Measurements from ENCODE around the gene ATP4A.
"Not testable (repeated sequence)": the region's sequence is repeated elsewhere in the genome, so short reads cannot be mapped to it uniquely, and the experiment has no call there.

ATP4A gene

DNA sequence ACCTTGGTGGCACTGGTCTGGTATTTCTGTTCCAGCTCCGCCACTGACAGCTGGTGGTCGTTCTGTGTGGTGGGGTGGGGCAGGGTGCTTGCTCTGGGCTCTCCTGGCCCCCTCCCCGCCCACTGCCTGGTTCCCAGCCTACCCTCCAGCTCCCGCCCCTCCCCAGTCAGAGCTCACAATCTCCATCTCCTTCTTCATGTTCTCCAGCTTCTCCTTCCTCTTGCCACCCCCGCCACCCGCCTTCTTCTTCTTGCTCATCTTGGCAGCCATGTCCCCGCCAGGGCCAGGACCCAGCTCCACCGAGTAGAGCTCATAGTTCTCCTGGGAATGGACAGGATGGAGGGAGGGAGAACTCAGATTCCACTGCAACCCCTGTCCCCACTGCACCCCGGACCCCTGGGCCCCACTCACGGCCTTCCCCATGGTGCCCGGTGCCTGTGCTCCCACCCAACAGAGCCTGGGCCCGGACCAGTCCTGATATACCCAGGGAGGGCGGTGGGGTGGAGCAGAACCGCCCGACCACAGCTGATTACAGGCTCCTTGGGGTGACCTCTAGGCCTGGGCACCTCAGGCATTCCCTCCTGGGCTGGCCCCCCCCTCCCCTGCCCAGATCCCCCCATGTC lies at the start of gene ATP4A:
ATP4A (minus strand) TSS at position 452 of the 623 bp plus-strand sequence; CDS start at position 423, 29 bp downstream.
- DNase-seq (ENCODE audit: low read depth in 1 of 2, low spot score in 1 of 2) = no peak
- no peak for TF ChIP-seq JUND (IDR thresholded peaks at IDR 0.05; ENCODE audit: low read depth)
- in situ Hi-C loops (cut with HindIII; ENCODE audit: low pct_unique_long_range_greater_than_20kb, low sequenced_read_pairs) = no loop called here

- TF ChIP-seq JUND (IDR thresholded peaks at IDR 0.05; ENCODE audit: low read depth) = no peak
- in situ Hi-C loops (cut with HindIII; ENCODE audit: low pct_unique_long_range_greater_than_20kb, low sequenced_read_pairs) = no loop called here
- peak; percentile 59 to 93 for DNase-seq (ENCODE audit: low read depth in 1 of 2, low spot score in 1 of 2)
Measured at GRCh38 chr19:35612559-35613321, 49.3 kb upstream of the ATP4A start, which contains the start of gene HAUS5. Gene HAUS5 (plus strand): TSS chr19:35612735. CDS start chr19:35612795, 60 bp downstream.

DNA sequence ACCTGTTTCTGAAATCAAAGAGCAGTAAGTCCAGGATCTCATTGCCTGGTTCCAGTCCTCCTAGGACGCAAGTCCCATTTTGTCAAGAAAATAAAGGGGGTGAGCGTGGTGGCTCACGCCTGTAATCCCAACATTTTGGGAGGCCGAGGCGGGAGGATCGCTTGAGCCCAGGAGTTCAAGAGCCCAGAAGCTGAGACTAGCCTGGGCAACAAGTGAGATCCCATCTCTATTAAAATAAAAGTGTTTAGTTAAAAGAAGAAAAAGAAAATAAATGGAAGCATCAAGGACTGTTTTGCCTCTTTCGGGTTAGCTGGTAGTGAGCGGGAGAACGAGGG lies 48.7 kb upstream of the ATP4A start:
- in situ Hi-C loops (cut with HindIII; ENCODE audit: low pct_unique_long_range_greater_than_20kb, low sequenced_read_pairs) = no loop called here
- no peak for TF ChIP-seq JUND (IDR thresholded peaks at IDR 0.05; ENCODE audit: low read depth)
- DNase-seq (ENCODE audit: low read depth in 1 of 2, low spot score in 1 of 2) = no peak

GRCh38 chr19:35609851-35610353 lies 46.4 kb upstream of the ATP4A start:
- DNase-seq (ENCODE audit: low read depth in 1 of 2, low spot score in 1 of 2) = no peak
- in situ Hi-C loops (cut with HindIII; ENCODE audit: low pct_unique_long_range_greater_than_20kb, low sequenced_read_pairs) = no loop called here
- no peak for TF ChIP-seq JUND (IDR thresholded peaks at IDR 0.05; ENCODE audit: low read depth)

DNA sequence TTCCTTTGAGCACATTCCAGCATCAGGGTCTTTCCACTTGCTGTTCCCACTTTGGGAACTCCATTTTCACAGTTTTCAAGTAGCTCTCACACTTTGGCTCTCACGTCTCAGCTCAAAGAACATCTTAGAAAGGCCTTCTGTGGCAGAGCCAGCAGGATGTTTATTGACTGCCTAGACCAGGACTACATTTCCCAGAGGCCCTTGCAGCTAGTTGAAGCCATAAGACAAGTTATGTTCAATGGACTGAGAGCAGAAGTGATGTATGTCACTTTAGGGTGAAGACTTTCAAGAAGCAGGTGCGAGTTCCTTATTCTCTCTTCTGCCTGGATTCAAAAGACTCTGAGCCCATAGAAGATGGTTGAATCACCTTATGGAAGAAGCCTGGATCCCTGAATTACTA lies 44.8 kb upstream of the ATP4A start:
- no peak for TF ChIP-seq JUND (IDR thresholded peaks at IDR 0.05; ENCODE audit: low read depth)
- peak in 1 of 2 experiments; percentile 45 for DNase-seq (ENCODE audit: low read depth in 1 of 2, low spot score in 1 of 2)
- in situ Hi-C loops (cut with HindIII; ENCODE audit: low pct_unique_long_range_greater_than_20kb, low sequenced_read_pairs) = no loop called here

- in situ Hi-C loops (cut with HindIII; ENCODE audit: low pct_unique_long_range_greater_than_20kb, low sequenced_read_pairs) = no loop called here
- no peak for DNase-seq (ENCODE audit: low read depth in 1 of 2, low spot score in 1 of 2)
- TF ChIP-seq JUND (IDR thresholded peaks at IDR 0.05; ENCODE audit: low read depth) = no peak
Measured at GRCh38 chr19:35607661-35608060, 44.2 kb upstream of the ATP4A start.

GRCh38 chr19:35607170-35607569 lies 43.7 kb upstream of the ATP4A start:
- in situ Hi-C loops (cut with HindIII; ENCODE audit: low pct_unique_long_range_greater_than_20kb, low sequenced_read_pairs); DNase-seq (ENCODE audit: low read depth in 1 of 2, low spot score in 1 of 2): not testable (repeated sequence)

DNA sequence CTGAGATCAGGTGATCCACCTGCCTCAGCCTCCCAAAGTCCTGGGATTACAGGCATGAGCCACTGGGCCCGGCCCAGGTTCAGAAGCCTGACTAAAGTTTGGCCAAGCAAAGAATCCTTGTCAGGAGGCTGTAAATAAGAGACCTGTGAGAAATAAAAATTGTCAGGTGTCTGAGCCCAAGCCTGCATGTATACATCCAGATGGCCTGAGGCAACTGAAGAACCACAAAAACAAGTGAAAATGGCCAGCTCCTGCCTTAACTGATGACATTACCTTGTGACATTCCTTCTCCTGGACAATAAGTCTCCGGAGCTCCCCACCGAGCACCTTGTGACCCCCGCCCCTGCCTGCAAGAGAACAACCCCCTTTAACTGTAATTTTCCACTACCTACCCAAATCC lies 41.0 kb upstream of the ATP4A start:
- in situ Hi-C loops (cut with HindIII; ENCODE audit: low pct_unique_long_range_greater_than_20kb, low sequenced_read_pairs); DNase-seq (ENCODE audit: low read depth in 1 of 2, low spot score in 1 of 2): not testable (repeated sequence)

- no peak for DNase-seq (ENCODE audit: low read depth in 1 of 2, low spot score in 1 of 2)
- in situ Hi-C loops (cut with HindIII; ENCODE audit: low pct_unique_long_range_greater_than_20kb, low sequenced_read_pairs) = no loop called here
- no peak for TF ChIP-seq JUND (IDR thresholded peaks at IDR 0.05; ENCODE audit: low read depth)
Measured at GRCh38 chr19:35601971-35602370, 38.5 kb upstream of the ATP4A start.

DNA sequence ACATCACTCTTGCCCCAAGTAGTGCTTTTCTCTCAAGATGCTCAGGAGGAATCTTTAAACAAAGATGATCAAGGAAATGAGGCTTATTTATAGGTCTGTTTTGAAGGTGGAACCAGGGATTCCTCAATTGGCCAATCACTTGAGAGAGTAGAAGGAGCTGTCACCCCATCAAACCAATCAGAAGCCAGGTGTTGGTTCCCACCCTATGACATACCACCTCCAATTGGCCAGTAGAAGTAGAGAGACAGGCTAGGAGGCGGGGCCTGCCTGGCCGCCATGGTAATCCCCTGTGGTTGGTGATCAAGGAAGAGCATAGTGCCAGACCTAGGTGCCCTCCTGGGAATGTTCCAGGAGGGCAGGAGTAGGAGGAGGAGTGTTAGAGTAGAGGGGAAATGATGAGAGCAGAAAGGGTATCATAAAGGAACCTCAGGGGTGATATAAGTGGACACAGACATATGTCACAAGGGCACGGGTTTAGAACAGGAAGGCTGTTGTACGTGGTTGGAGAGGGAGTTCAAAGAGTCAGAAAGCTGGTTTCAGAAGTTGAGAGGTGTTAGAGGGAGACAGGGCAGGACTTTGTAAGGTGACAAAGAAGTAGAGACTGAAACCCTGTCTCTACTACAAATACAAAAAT lies 33.0 kb upstream of the ATP4A start:
- peak in 1 of 2 experiments; percentile 45 for DNase-seq (ENCODE audit: low read depth in 1 of 2, low spot score in 1 of 2)
- in situ Hi-C loops (cut with HindIII; ENCODE audit: low pct_unique_long_range_greater_than_20kb, low sequenced_read_pairs) = no loop called here
- no peak for TF ChIP-seq JUND (IDR thresholded peaks at IDR 0.05; ENCODE audit: low read depth)

DNA sequence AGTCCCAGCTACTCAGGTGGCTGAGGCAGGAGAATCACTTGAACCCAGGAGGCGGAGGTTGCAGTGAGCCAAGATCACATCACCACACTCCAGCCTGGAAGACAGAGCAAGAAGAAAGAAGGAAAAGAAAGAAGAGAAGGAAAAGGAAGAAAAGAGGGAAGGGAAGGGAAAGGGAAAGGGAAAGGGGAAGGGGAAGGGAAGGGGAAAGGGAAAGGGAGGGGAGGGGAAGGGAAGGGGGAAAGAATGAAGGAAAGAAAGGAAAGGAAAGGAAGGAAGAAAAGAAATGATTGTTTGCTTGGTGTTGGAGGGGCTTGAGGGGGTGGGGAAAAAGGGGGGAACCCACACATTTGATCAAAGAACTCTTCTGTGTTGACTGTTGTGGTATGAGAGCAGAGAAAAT lies 32.5 kb upstream of the ATP4A start:
- in situ Hi-C loops (cut with HindIII; ENCODE audit: low pct_unique_long_range_greater_than_20kb, low sequenced_read_pairs) = no loop called here
- DNase-seq (ENCODE audit: low read depth in 1 of 2, low spot score in 1 of 2) = no peak
- no peak for TF ChIP-seq JUND (IDR thresholded peaks at IDR 0.05; ENCODE audit: low read depth)

- in situ Hi-C loops (cut with HindIII; ENCODE audit: low pct_unique_long_range_greater_than_20kb, low sequenced_read_pairs); DNase-seq (ENCODE audit: low read depth in 1 of 2, low spot score in 1 of 2): not testable (repeated sequence)
Measured at GRCh38 chr19:35595026-35595425, 31.6 kb upstream of the ATP4A start.

DNA sequence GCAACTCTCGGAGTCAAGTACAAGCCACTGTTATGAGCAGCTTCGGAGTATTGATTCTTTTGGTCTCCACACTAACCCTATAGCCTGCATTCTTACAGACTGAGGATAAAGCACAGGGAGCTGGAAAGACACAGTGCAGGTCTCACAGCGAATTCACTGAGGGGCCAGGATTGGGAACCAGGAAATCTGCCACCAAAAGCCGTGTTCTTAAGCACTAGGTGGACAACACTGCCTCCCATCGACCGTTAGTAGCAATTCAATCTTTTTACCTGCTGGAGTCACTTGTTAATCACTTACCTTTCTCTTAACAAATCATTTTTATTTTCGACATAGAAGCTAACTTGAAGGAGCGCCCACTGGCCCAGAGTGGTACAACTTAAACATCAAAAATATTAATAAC lies 28.8 kb upstream of the ATP4A start:
- TF ChIP-seq JUND (IDR thresholded peaks at IDR 0.05; ENCODE audit: low read depth) = no peak
- DNase-seq (ENCODE audit: low read depth in 1 of 2, low spot score in 1 of 2) = peak; percentile 15 to 54
- in situ Hi-C loops (cut with HindIII; ENCODE audit: low pct_unique_long_range_greater_than_20kb, low sequenced_read_pairs) = no loop called here
